RWPE2 (cell line): ENCODE data around the gene PERP.

Experiments
- ATAC-seq: fragments of 200-7000 bp; cut with Tn5 transposase; 3 replicates; pipeline ENCODE4 v1.9.1; 2021; ENCODE audit warnings: low read depth
- DNase-seq: peaks from one replicate; pipeline ENCODE4 v3.0.0-alpha.2; 2020; ENCODE audit warnings: low spot score
- H3K27ac ChIP-seq: fragments of 450-650 bp; 2 replicates; pipeline ENCODE4 v1.5.1; 2017; ENCODE audit warnings: mild to moderate bottlenecking; ENCODE audit not compliant: poor library complexity, severe bottlenecking
- H3K27me3 ChIP-seq: fragments of 250-450 bp; sonication (Bioruptor Pico); 2 replicates; pipeline ENCODE4 v1.5.1; 2021; ENCODE audit warnings: mild to moderate bottlenecking, moderate library complexity; ENCODE audit not compliant: insufficient read depth, poor library complexity, severe bottlenecking
- H3K36me3 ChIP-seq: fragments of 250-450 bp; sonication (Bioruptor Pico); 2 replicates; pipeline ENCODE4 v1.5.1; 2020; ENCODE audit warnings: low read depth, mild to moderate bottlenecking, moderate library complexity
- H3K4me1 ChIP-seq: fragments of 250-450 bp; sonication (Bioruptor Pico); 2 replicates; pipeline ENCODE4 v1.5.1; 2021; ENCODE audit warnings: mild to moderate bottlenecking, moderate library complexity; ENCODE audit not compliant: insufficient read depth, poor library complexity, severe bottlenecking
- H3K4me3 ChIP-seq: fragments of 250-450 bp; sonication (Bioruptor Pico); 2 replicates; pipeline ENCODE4 v1.5.1; 2021; ENCODE audit warnings: mild to moderate bottlenecking, moderate library complexity; ENCODE audit not compliant: severe bottlenecking
- H3K9me3 ChIP-seq: fragments of 250-450 bp; sonication (Bioruptor Pico); 2 replicates; pipeline ENCODE4 v1.5.1; 2021; ENCODE audit warnings: mild to moderate bottlenecking, moderate library complexity; ENCODE audit not compliant: severe bottlenecking
- TF ChIP-seq, protein P1 (sequence below): fragments of 450-650 bp; IDR thresholded peaks from one replicate; pipeline ENCODE4 v1.5.1; 2017; ENCODE audit warnings: mild to moderate bottlenecking, moderate library complexity; ENCODE audit not compliant: poor library complexity, severe bottlenecking

Gene PERP

GRCh38 chr6:138105880-138106664 lies 1.1 kb downstream of the PERP start:
- H3K27me3 ChIP-seq = no peaks in the 10 kb centered on the region
- DNase-seq (no peak), ATAC-seq (peak; percentile 2; the same call in 1 of the 3 replicates)
- H3K4me3 ChIP-seq = peak overlapping the region; percentile 84
- no peaks in the 10 kb centered on the region for H3K9me3 ChIP-seq
- peaks cover 35% of the 10 kb centered on the region for H3K4me1 ChIP-seq
- TF ChIP-seq, protein P1, sequence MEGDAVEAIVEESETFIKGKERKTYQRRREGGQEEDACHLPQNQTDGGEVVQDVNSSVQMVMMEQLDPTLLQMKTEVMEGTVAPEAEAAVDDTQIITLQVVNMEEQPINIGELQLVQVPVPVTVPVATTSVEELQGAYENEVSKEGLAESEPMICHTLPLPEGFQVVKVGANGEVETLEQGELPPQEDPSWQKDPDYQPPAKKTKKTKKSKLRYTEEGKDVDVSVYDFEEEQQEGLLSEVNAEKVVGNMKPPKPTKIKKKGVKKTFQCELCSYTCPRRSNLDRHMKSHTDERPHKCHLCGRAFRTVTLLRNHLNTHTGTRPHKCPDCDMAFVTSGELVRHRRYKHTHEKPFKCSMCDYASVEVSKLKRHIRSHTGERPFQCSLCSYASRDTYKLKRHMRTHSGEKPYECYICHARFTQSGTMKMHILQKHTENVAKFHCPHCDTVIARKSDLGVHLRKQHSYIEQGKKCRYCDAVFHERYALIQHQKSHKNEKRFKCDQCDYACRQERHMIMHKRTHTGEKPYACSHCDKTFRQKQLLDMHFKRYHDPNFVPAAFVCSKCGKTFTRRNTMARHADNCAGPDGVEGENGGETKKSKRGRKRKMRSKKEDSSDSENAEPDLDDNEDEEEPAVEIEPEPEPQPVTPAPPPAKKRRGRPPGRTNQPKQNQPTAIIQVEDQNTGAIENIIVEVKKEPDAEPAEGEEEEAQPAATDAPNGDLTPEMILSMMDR = no peak
- peaks cover 49% of the 10 kb centered on the region for H3K36me3 ChIP-seq
- H3K27ac ChIP-seq = peak overlapping the region; percentile 87

DNA sequence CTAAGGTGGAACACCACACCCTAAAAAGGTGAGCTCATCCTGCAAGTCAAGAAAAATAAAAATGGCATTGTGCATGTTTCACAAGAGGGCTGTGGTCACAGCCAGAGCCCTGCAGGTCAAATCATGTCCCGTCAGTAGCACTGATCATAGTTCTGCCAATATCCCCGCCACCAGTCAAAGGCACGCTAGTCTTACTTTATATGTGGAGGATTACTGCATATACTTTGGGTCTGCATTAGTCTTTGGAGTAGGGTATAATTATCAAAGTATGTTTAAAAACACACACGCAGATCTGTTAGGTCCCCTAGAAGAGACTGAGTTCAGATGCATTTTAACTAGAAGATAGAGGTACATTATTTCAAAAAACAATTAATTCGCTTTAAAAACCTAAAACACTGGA lies 1.8 kb downstream of the PERP start:
- Histone ChIP-seq H3K27me3 (no peaks in the 10 kb centered on the region), H3K36me3 (peaks cover 55% of the 10 kb centered on the region), H3K4me1 (peaks cover 41% of the 10 kb centered on the region), H3K9me3 (no peaks in the 10 kb centered on the region), H3K4me3 (peak overlapping the region; percentile 84), H3K27ac (peak overlapping the region; percentile 87)
- peak; percentile 68 for ATAC-seq
- peak; percentile 74 for DNase-seq
- TF ChIP-seq, protein P1 = no peak

DNA sequence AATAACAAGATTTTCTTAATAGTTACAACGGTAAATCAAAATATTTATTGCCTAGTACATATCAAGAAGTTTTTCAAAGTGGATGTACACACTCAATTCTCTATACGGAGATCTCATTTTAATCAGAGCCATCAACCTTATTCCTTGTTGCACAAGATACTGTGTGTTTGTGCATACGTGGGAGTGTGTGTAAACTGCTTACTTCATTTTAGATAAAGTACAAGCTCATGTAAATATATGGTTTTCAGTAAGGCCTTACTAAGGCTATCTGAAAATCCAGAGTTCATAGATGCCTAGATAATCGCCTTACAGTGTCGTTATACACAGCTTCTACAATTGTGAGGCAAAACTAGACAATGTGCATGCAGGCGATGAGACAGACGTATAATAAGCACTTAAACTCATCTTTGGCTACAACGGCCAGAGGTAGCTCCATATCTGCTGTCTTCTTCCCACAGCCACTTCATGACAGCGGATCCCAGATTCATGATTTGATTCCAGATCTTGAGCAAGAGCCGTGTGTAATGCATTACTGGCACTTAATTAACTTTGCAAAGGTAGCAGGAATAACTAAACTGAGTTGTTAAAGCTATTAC lies 2.5 kb downstream of the PERP start:
- TF ChIP-seq, protein P1 = no peak
- DNase-seq (no peak), ATAC-seq (no peak)
- Histone ChIP-seq H3K36me3 (peaks cover 60% of the 10 kb centered on the region), H3K27ac (peak overlapping the region; percentile 87), H3K4me1 (peaks cover 48% of the 10 kb centered on the region), H3K9me3 (no peaks in the 10 kb centered on the region), H3K4me3 (peak overlapping the region; percentile 84), H3K27me3 (no peaks in the 10 kb centered on the region)

- no peaks in the 10 kb centered on the region for H3K27me3 ChIP-seq
- peak overlapping the region; percentile 87 for H3K27ac ChIP-seq
- peaks cover 52% of the 10 kb centered on the region for H3K4me1 ChIP-seq
- DNase-seq = no peak
- H3K9me3 ChIP-seq = no peaks in the 10 kb centered on the region
- ATAC-seq = no peak
- TF ChIP-seq, protein P1 = no peak
- peaks cover 68% of the 10 kb centered on the region for H3K36me3 ChIP-seq
- peak overlapping the region; percentile 84 for H3K4me3 ChIP-seq
Observed at GRCh38 chr6:138103871-138104270, 3.3 kb downstream of the PERP start.
